Astrocyte (in vitro differentiated cells and primary cell): Measurements from ENCODE around the gene DPCD. TPM values are rescaled to one million over a fixed set of nuclear protein-coding genes. Genes with fewer than 3 reads are reported as not detected.

ENCODE experiments used
- DNase-seq: peaks from one replicate; pipeline ENCODE4 v3.0.0-alpha.2; 2010; ENCODE audit warnings: low read depth
- FAIRE-seq: peaks from 2 replicates; lab custom pipeline; 2011; peaks lifted over from hg19 to GRCh38; lab: Jason Lieb, UNC
- H2AFZ ChIP-seq: 2 replicates; pipeline ENCODE4 v1.6.0; 2012; ENCODE audit warnings: low read depth, low read length, inconsistent platforms
- H3K27ac ChIP-seq: 2 replicates; pipeline ENCODE4 v1.5.1; 2011; ENCODE audit warnings: low read depth, low read length, inconsistent platforms
- H3K27me3 ChIP-seq: 2 replicates; pipeline ENCODE4 v1.6.0; 2011; ENCODE audit warnings: low read length, inconsistent platforms; ENCODE audit not compliant: insufficient read depth
- H3K36me3 ChIP-seq: 2 replicates; pipeline ENCODE4 v1.5.1; 2011; ENCODE audit warnings: low read length, inconsistent platforms; ENCODE audit not compliant: insufficient read depth
- H3K4me1 ChIP-seq: 2 replicates; pipeline ENCODE4 v1.5.1; 2011; ENCODE audit warnings: low read length, inconsistent platforms; ENCODE audit not compliant: insufficient read depth
- H3K4me2 ChIP-seq: 2 replicates; pipeline ENCODE4 v1.6.0; 2012; ENCODE audit warnings: low read length, inconsistent platforms
- H3K4me3 ChIP-seq: 2 replicates; pipeline ENCODE4 v1.5.1; 2011; ENCODE audit warnings: low read depth, mild to moderate bottlenecking, low read length, inconsistent platforms; ENCODE audit not compliant: insufficient read depth
- H3K79me2 ChIP-seq: 2 replicates; pipeline ENCODE4 v1.6.0; 2012; ENCODE audit warnings: mild to moderate bottlenecking, low read length, inconsistent platforms; ENCODE audit not compliant: insufficient read depth
- H3K9ac ChIP-seq: 2 replicates; pipeline ENCODE4 v1.6.0; 2012; ENCODE audit warnings: mild to moderate bottlenecking, low read length, inconsistent platforms
- H3K9me3 ChIP-seq: 2 replicates; pipeline ENCODE4 v1.5.1; 2012; ENCODE audit warnings: low read depth, mild to moderate bottlenecking, low read length, inconsistent platforms; ENCODE audit not compliant: insufficient read depth
- H4K20me1 ChIP-seq: 2 replicates; pipeline ENCODE4 v1.6.0; 2012; ENCODE audit warnings: low read length, inconsistent platforms; ENCODE audit not compliant: insufficient read depth
- H3K27ac Mint-ChIP-seq: one replicate; pipeline ENCODE4 v1.8.0; 2021; ENCODE audit warnings: mild to moderate bottlenecking, mixed read lengths; ENCODE audit not compliant: unreplicated experiment
- H3K27me3 Mint-ChIP-seq: one replicate; pipeline ENCODE4 v1.8.0; 2021; ENCODE audit warnings: low read depth, mixed read lengths; ENCODE audit not compliant: unreplicated experiment
- H3K36me3 Mint-ChIP-seq: one replicate; pipeline ENCODE4 v1.8.0; 2021; ENCODE audit warnings: low read depth, mixed read lengths; ENCODE audit not compliant: unreplicated experiment
- H3K4me1 Mint-ChIP-seq: one replicate; pipeline ENCODE4 v1.8.0; 2021; ENCODE audit warnings: low read depth, mixed read lengths; ENCODE audit not compliant: unreplicated experiment
- H3K4me3 Mint-ChIP-seq: one replicate; pipeline ENCODE4 v1.8.0; 2021; ENCODE audit warnings: mild to moderate bottlenecking, moderate library complexity, mixed read lengths; ENCODE audit not compliant: unreplicated experiment
- H3K9me3 Mint-ChIP-seq: one replicate; pipeline ENCODE4 v1.8.0; 2021; ENCODE audit warnings: mild to moderate bottlenecking, mixed read lengths; ENCODE audit not compliant: unreplicated experiment
- CTCF ChIP-seq: IDR thresholded peaks from 2 replicates; pipeline ENCODE4 v1.5.1; 2011; ENCODE audit warnings: low read depth, mild to moderate bottlenecking, inconsistent platforms, low read length, moderate library complexity; ENCODE audit not compliant: insufficient read depth
- EZH2 ChIP-seq: IDR thresholded peaks from 2 replicates; pipeline ENCODE4 v1.6.1; 2012; ENCODE audit warnings: mild to moderate bottlenecking, low read length, inconsistent platforms; ENCODE audit not compliant: insufficient read depth
- total RNA-seq: library from RNA; stranded (reverse); gene quantifications from 2 replicates; pipeline ENCODE4 v1.2.1, GENCODE V29; 2021

The DPCD gene
- total RNA-seq, 1 donor from 2014 or later: 39.4 TPM

- no peak overlapping the region for H3K4me3 Mint-ChIP-seq
- no peak overlapping the region for H3K27ac Mint-ChIP-seq
- H3K4me3 ChIP-seq: no peak overlapping the region
- no peaks in the 10 kb centered on the region for H3K79me2 ChIP-seq
- no peaks in the 10 kb centered on the region for H3K36me3 ChIP-seq
- no peaks in the 10 kb centered on the region for H3K4me1 Mint-ChIP-seq
- H2AFZ ChIP-seq: no peak overlapping the region
- TF ChIP-seq CTCF (no peak), EZH2 (no peak)
- peaks cover under 1% of the 10 kb centered on the region for H3K9me3 ChIP-seq
- peak overlapping the region; percentile 79 for H3K4me2 ChIP-seq
- peaks cover 68% of the 10 kb centered on the region for H3K27me3 Mint-ChIP-seq
- H3K9me3 Mint-ChIP-seq: no peaks in the 10 kb centered on the region
- FAIRE-seq (no peak), DNase-seq (no peak)
- peaks cover 25% of the 10 kb centered on the region for H3K27me3 ChIP-seq
- peaks cover 15% of the 10 kb centered on the region for H3K4me1 ChIP-seq
- no peaks in the 10 kb centered on the region for H4K20me1 ChIP-seq
- H3K9ac ChIP-seq: no peak overlapping the region
- H3K27ac ChIP-seq: no peak overlapping the region
- peaks cover 4% of the 10 kb centered on the region for H3K36me3 Mint-ChIP-seq
These were observed 20.7 kb upstream of the DPCD start for GRCh38 chr10:101567165-101568006.

GRCh38 chr10:101568054-101568745 lies 19.9 kb upstream of the DPCD start:
- Histone ChIP-seq H3K4me1 (peaks cover 15% of the 10 kb centered on the region), H3K4me2 (no peak overlapping the region), H3K9ac (no peak overlapping the region), H2AFZ (no peak overlapping the region), H4K20me1 (no peaks in the 10 kb centered on the region), H3K4me3 (no peak overlapping the region), H3K27me3 (peaks cover 25% of the 10 kb centered on the region), H3K27ac (no peak overlapping the region), H3K9me3 (peaks cover 8% of the 10 kb centered on the region), H3K36me3 (no peaks in the 10 kb centered on the region), H3K79me2 (no peaks in the 10 kb centered on the region)
- DNase-seq (no peak), FAIRE-seq (no peak)
- Mint-ChIP-seq H3K9me3 (peaks cover 4% of the 10 kb centered on the region), H3K27ac (no peak overlapping the region), H3K36me3 (peaks cover 4% of the 10 kb centered on the region), H3K4me3 (no peak overlapping the region), H3K27me3 (peaks cover 68% of the 10 kb centered on the region), H3K4me1 (no peaks in the 10 kb centered on the region)
- no peak for TF ChIP-seq CTCF
- no peak for TF ChIP-seq EZH2

- no peak for FAIRE-seq
- Histone ChIP-seq H3K4me1 (peaks cover 15% of the 10 kb centered on the region), H2AFZ (peak overlapping the region; percentile 91)
These were observed 18.8 kb upstream of the DPCD start for GRCh38 chr10:101569323-101569621.

More at GRCh38 chr10:101569323-101569621, 18.8 kb upstream of the DPCD start:
- peak overlapping the region; percentile 74 for H3K4me3 Mint-ChIP-seq
- peaks cover 59% of the 10 kb centered on the region for H3K27me3 Mint-ChIP-seq
- TF ChIP-seq CTCF: no peak
- no peaks in the 10 kb centered on the region for H3K36me3 ChIP-seq
- no peak overlapping the region for H3K27ac ChIP-seq
- no peaks in the 10 kb centered on the region for H3K4me1 Mint-ChIP-seq
- peak overlapping the region; percentile 99 for H3K4me2 ChIP-seq
- peaks cover 25% of the 10 kb centered on the region for H3K27me3 ChIP-seq
- peak overlapping the region; percentile 66 for H3K4me3 ChIP-seq
- no peaks in the 10 kb centered on the region for H3K79me2 ChIP-seq
- no peaks in the 10 kb centered on the region for H4K20me1 ChIP-seq
- no peak for DNase-seq
- H3K36me3 Mint-ChIP-seq: no peaks in the 10 kb centered on the region
- H3K9me3 Mint-ChIP-seq: peaks cover 8% of the 10 kb centered on the region
- H3K9ac ChIP-seq: no peak overlapping the region
- H3K27ac Mint-ChIP-seq: no peak overlapping the region
- peaks cover 8% of the 10 kb centered on the region for H3K9me3 ChIP-seq
